HUES48 (cell line): ENCODE results near the gene TBL1X.
A peak's percentile ranks its signal among the peaks of the same experiment; 100 is the strongest.
"Not testable (repeated sequence)": the region's sequence is repeated elsewhere in the genome, so short reads cannot be mapped to it uniquely, and the experiment has no call there.

Experiments used
- H3K27ac ChIP-seq: one replicate; pipeline ENCODE4 v1.7.0; 2013; ENCODE audit warnings: low read depth, low read length, inconsistent platforms
- H3K27me3 ChIP-seq: 2 replicates; pipeline ENCODE4 v1.6.1; 2013; ENCODE audit warnings: mild to moderate bottlenecking, low read length; ENCODE audit not compliant: control insufficient read depth, insufficient read depth
- H3K36me3 ChIP-seq: 2 replicates; pipeline ENCODE4 v1.6.1; 2013; ENCODE audit warnings: low read length; ENCODE audit not compliant: control insufficient read depth, insufficient read depth
- H3K4me1 ChIP-seq: 2 replicates; pipeline ENCODE4 v1.6.1; 2013; ENCODE audit warnings: mild to moderate bottlenecking, low read length; ENCODE audit not compliant: control insufficient read depth, insufficient read depth
- H3K4me3 ChIP-seq: 2 replicates; pipeline ENCODE4 v1.5.1; 2013; ENCODE audit warnings: mild to moderate bottlenecking, low read depth, low read length
- H3K9ac ChIP-seq: 2 replicates; pipeline ENCODE4 v1.6.1; 2013; ENCODE audit warnings: mild to moderate bottlenecking, low read depth, low read length, moderate library complexity
- H3K9me3 ChIP-seq: 2 replicates; pipeline ENCODE4 v1.6.1; 2013; ENCODE audit warnings: low read length; ENCODE audit not compliant: control insufficient read depth, insufficient read depth

TBL1X gene

GRCh38 chrX:9464435-9465371, at the start of gene TBL1X:
TBL1X (plus strand) TSS chrX:9465058; CDS start chrX:9653587, 188,529 bp downstream.
- Histone ChIP-seq H3K9ac (peak within 1 kb of the TSS; percentile 58; the same call in 1 of the 2 replicates), H3K27ac (peak within 1 kb of the TSS; percentile 32), H3K4me3 (peak within 1 kb of the TSS; percentile 74), H3K9me3 (no peaks in the 10 kb centered on the region), H3K36me3 (peaks cover 4% of the 10 kb centered on the region; the same call in 1 of the 2 replicates), H3K27me3 (peaks cover 15% of the 10 kb centered on the region), H3K4me1 (peaks cover 44% of the 10 kb centered on the region)

GRCh38 chrX:9416562-9417348, 48.1 kb upstream of the TBL1X start:
- H3K4me3 ChIP-seq = no peak overlapping the region
- H3K27me3 ChIP-seq = no peaks in the 10 kb centered on the region
- no peak overlapping the region for H3K9ac ChIP-seq
- no peaks in the 10 kb centered on the region for H3K36me3 ChIP-seq
- H3K4me1 ChIP-seq = peaks cover 12% of the 10 kb centered on the region; the same call in 1 of the 2 replicates
- no peaks in the 10 kb centered on the region for H3K9me3 ChIP-seq
- no peak overlapping the region for H3K27ac ChIP-seq

GRCh38 chrX:9418262-9418661, 46.6 kb upstream of the TBL1X start:
- Histone ChIP-seq H3K4me3 (no peak overlapping the region), H3K9ac (no peak overlapping the region), H3K27me3 (no peaks in the 10 kb centered on the region), H3K27ac (no peak overlapping the region), H3K9me3 (no peaks in the 10 kb centered on the region), H3K36me3 (no peaks in the 10 kb centered on the region), H3K4me1 (peaks cover 12% of the 10 kb centered on the region; the same call in 1 of the 2 replicates)

- H3K27me3 ChIP-seq = no peaks in the 10 kb centered on the region
- H3K9me3 ChIP-seq = no peaks in the 10 kb centered on the region
- H3K4me1 ChIP-seq = peaks cover 12% of the 10 kb centered on the region; the same call in 1 of the 2 replicates
- H3K36me3 ChIP-seq = no peaks in the 10 kb centered on the region
- no peak overlapping the region for H3K27ac ChIP-seq
- no peak overlapping the region for H3K9ac ChIP-seq
- H3K4me3 ChIP-seq = no peak overlapping the region
Measured at GRCh38 chrX:9420275-9421265, 44.3 kb upstream of the TBL1X start.

- peaks cover 12% of the 10 kb centered on the region for H3K4me1 ChIP-seq
- no peak overlapping the region for H3K4me3 ChIP-seq
- H3K36me3 ChIP-seq = no peaks in the 10 kb centered on the region
- H3K27me3 ChIP-seq = no peaks in the 10 kb centered on the region
- peaks cover 4% of the 10 kb centered on the region; the same call in 1 of the 2 replicates for H3K9me3 ChIP-seq
- H3K9ac ChIP-seq = no peak overlapping the region; the same call in 1 of the 2 replicates
- H3K27ac ChIP-seq = peak overlapping the region; percentile 81
Measured at GRCh38 chrX:9429767-9430166, 35.1 kb upstream of the TBL1X start.

- H3K36me3 ChIP-seq = no peaks in the 10 kb centered on the region
- peaks cover 4% of the 10 kb centered on the region; the same call in 1 of the 2 replicates for H3K9me3 ChIP-seq
- 0 out of 2 replicates have a peak overlapping the region, but pooled peaks have one; percentile 5 for H3K4me3 ChIP-seq
- H3K27me3 ChIP-seq = no peaks in the 10 kb centered on the region
- peak overlapping the region; percentile 81 for H3K27ac ChIP-seq
- H3K9ac ChIP-seq = no peak overlapping the region
- peaks cover 12% of the 10 kb centered on the region for H3K4me1 ChIP-seq
Measured at GRCh38 chrX:9430346-9430921, 34.4 kb upstream of the TBL1X start.

GRCh38 chrX:9431281-9431680, 33.6 kb upstream of the TBL1X start:
- Histone ChIP-seq H3K9ac (no peak overlapping the region), H3K27me3 (no peaks in the 10 kb centered on the region), H3K4me1 (peaks cover 12% of the 10 kb centered on the region), H3K36me3 (no peaks in the 10 kb centered on the region), H3K27ac (no peak overlapping the region), H3K4me3 (no peak overlapping the region), H3K9me3 (peaks cover 4% of the 10 kb centered on the region; the same call in 1 of the 2 replicates)

- H3K9me3 ChIP-seq = no peaks in the 10 kb centered on the region
- H3K9ac ChIP-seq = no peak overlapping the region
- no peak overlapping the region for H3K4me3 ChIP-seq
- H3K36me3 ChIP-seq = no peaks in the 10 kb centered on the region
- no peak overlapping the region for H3K27ac ChIP-seq
- no peaks in the 10 kb centered on the region for H3K27me3 ChIP-seq
- peaks cover 16% of the 10 kb centered on the region for H3K4me1 ChIP-seq
Measured at GRCh38 chrX:9433596-9433995, 31.3 kb upstream of the TBL1X start.

- no peak overlapping the region for H3K27ac ChIP-seq
Measured at GRCh38 chrX:9434051-9434550, 30.8 kb upstream of the TBL1X start.

GRCh38 chrX:9435086-9435485, 29.8 kb upstream of the TBL1X start:
- H3K4me1 ChIP-seq, H3K27me3 ChIP-seq, H3K4me3 ChIP-seq, H3K9ac ChIP-seq, H3K9me3 ChIP-seq, H3K36me3 ChIP-seq, H3K27ac ChIP-seq: not testable (repeated sequence)

More at GRCh38 chrX:9434051-9434550, 30.8 kb upstream of the TBL1X start:
- no peak overlapping the region for H3K4me3 ChIP-seq
- H3K4me1 ChIP-seq = peaks cover 14% of the 10 kb centered on the region
- no peaks in the 10 kb centered on the region for H3K27me3 ChIP-seq
- H3K9ac ChIP-seq = no peak overlapping the region
- no peaks in the 10 kb centered on the region for H3K9me3 ChIP-seq
- no peaks in the 10 kb centered on the region for H3K36me3 ChIP-seq
